HepG2 (cell line): ENCODE results near the gene DTNB. TPM values are rescaled to one million over a fixed set of nuclear protein-coding genes. Genes with fewer than 3 reads are reported as not detected.

Source experiments
- ATAC-seq: fragments of 200-7000 bp; cut with Tn5 transposase; 3 replicates; pipeline ENCODE4 v1.9.1; 2020; ENCODE audit warnings: mild to moderate bottlenecking, moderate library complexity
- BruUV-seq: library from RNA; stranded (reverse); fragments of 400-500 nt; replicated peaks from 2 replicates; lab custom pipeline; 2021; lab: Mats Ljungman, UMichigan
- CTCF ChIA-PET: fragments of 300-600 bp; formaldehyde crosslinking; extraction: SDS; loops from one replicate; lab custom pipeline; 2021; ENCODE audit warnings: low total read pairs, inconsistent platforms, low intra/inter-chr PET ratio; lab: Yijun Ruan, JAX
- POLR2A ChIA-PET: fragments of 350-600 bp; sonication (Branson Sonifier 250); formaldehyde crosslinking; loops from one replicate; lab custom pipeline; 2020; ENCODE audit warnings: antibody characterized with exemption, inconsistent platforms; lab: Yijun Ruan, JAX
- DNase-seq: peaks from one replicate; pipeline ENCODE4 v3.0.0-alpha.2; 2015; ENCODE audit warnings: low spot score
- FAIRE-seq: peaks from 3 replicates; lab custom pipeline; 2011; peaks lifted over from hg19 to GRCh38; lab: Jason Lieb, UNC
- H2AFZ ChIP-seq: one replicate; pipeline ENCODE4 v1.6.1; 2011; ENCODE audit warnings: low read length, inconsistent platforms
- H3K27ac ChIP-seq: fragments of 300-600 bp; 3 replicates; pipeline ENCODE4 v1.8.0; 2011; ENCODE audit warnings: mixed run types, mild to moderate bottlenecking, mixed read lengths, low read length, inconsistent platforms; ENCODE audit not compliant: insufficient read depth; ENCODE audit errors: extremely low read length
- H3K27me3 ChIP-seq, 2 experiments: fragments of 200-600 bp in 1 of 2; 2 replicates in 1 of 2; 3 replicates in 1 of 2; pipeline versions ENCODE4 v1.6.0 to v1.8.0; 2011; ENCODE audit warnings: low read length in 2 of 2, mild to moderate bottlenecking in 2 of 2, moderate library complexity in 2 of 2, inconsistent platforms in 1 of 2; ENCODE audit not compliant: insufficient read depth in 2 of 2, control insufficient read depth in 1 of 2
- H3K36me3 ChIP-seq, 2 experiments: fragments of 200-600 bp in 1 of 2; replicated peaks in 1 of 2; 2 replicates in 1 of 2; 3 replicates in 1 of 2; pipeline versions ENCODE4 v1.5.1 to v1.8.0; 2011; ENCODE audit warnings: low read length in 2 of 2, inconsistent platforms in 1 of 2; ENCODE audit not compliant: insufficient read depth in 2 of 2, control insufficient read depth in 1 of 2
- H3K4me1 ChIP-seq: 2 replicates; pipeline ENCODE4 v1.5.1; 2012; ENCODE audit warnings: low read length, inconsistent platforms; ENCODE audit not compliant: insufficient read depth
- H3K4me2 ChIP-seq: 2 replicates; pipeline ENCODE4 v1.6.0; 2011; ENCODE audit warnings: low read depth, low read length, inconsistent platforms
- H3K4me3 ChIP-seq, 3 experiments: fragments of 200-600 bp in 1 of 3; sonication (generic), shearing (Covaris generic) in 1 of 3; replicated peaks in 1 of 3; 2 replicates each; pipeline ENCODE4 v1.5.1; 2011 to 2016; ENCODE audit warnings: low read length in 3 of 3, inconsistent platforms in 2 of 3, low read depth in 2 of 3, mild to moderate bottlenecking in 2 of 3, control low read depth in 1 of 3, mixed read lengths in 1 of 3; ENCODE audit not compliant: insufficient read depth in 1 of 3
- H3K79me2 ChIP-seq: one replicate; pipeline ENCODE4 v1.6.1; 2011; ENCODE audit warnings: low read length, inconsistent platforms; ENCODE audit not compliant: insufficient read depth
- H3K9ac ChIP-seq: 2 replicates; pipeline ENCODE4 v1.6.0; 2011; ENCODE audit warnings: mild to moderate bottlenecking, low read depth, low read length, inconsistent platforms; ENCODE audit not compliant: insufficient read depth
- H3K9me3 ChIP-seq: 2 replicates; pipeline ENCODE4 v1.5.1; 2012; ENCODE audit warnings: mild to moderate bottlenecking, low read length
- H4K20me1 ChIP-seq: 2 replicates; pipeline ENCODE4 v1.6.0; 2011; ENCODE audit warnings: inconsistent platforms, mild to moderate bottlenecking, low read length, moderate library complexity; ENCODE audit not compliant: insufficient read depth
- GATAD1 ChIP-seq: IDR thresholded peaks from 2 replicates; pipeline ENCODE4 v1.6.1; 2016; ENCODE audit warnings: missing genetic modification reagents, missing compliant biosample characterization
- HMGXB3 ChIP-seq: sonication (generic); formaldehyde crosslinking; IDR thresholded peaks from 2 replicates; pipeline ENCODE4 v1.4.0; 2020; ENCODE audit warnings: missing genetic modification reagents, borderline replicate concordance
- NR2C2 ChIP-seq: sonication (generic); formaldehyde crosslinking; IDR thresholded peaks from 2 replicates; pipeline ENCODE4 v1.4.0; 2020; ENCODE audit warnings: missing genetic modification reagents, mild to moderate bottlenecking, moderate library complexity, borderline replicate concordance
- PRPF4 ChIP-seq: fragments of 200-400 bp; formaldehyde crosslinking; IDR thresholded peaks from 2 replicates; pipeline ENCODE4 v1.6.1; 2016; ENCODE audit warnings: low read length, low read depth; ENCODE audit not compliant: poor library complexity, severe bottlenecking
- RERE ChIP-seq: IDR thresholded peaks from 2 replicates; pipeline ENCODE4 v1.6.1; 2016; ENCODE audit warnings: low read depth, missing genetic modification reagents, missing compliant biosample characterization
- SAFB2 ChIP-seq: sonication (generic); formaldehyde crosslinking; IDR thresholded peaks from 2 replicates; pipeline ENCODE4 v1.5.1; 2020; ENCODE audit warnings: missing genetic modification reagents, low read depth, mild to moderate bottlenecking, borderline replicate concordance
- SIX4 ChIP-seq: sonication (generic); formaldehyde crosslinking; IDR thresholded peaks from 2 replicates; pipeline ENCODE4 v1.4.0; 2020; ENCODE audit warnings: missing genetic modification reagents
- SMARCE1 ChIP-seq: fragments of 450-650 bp; IDR thresholded peaks from 2 replicates; pipeline ENCODE4 v1.6.1; 2017; ENCODE audit warnings: borderline replicate concordance
- SP140L ChIP-seq: sonication (generic); formaldehyde crosslinking; IDR thresholded peaks from 2 replicates; pipeline ENCODE4 v1.4.0; 2020; ENCODE audit warnings: missing genetic modification reagents, borderline replicate concordance
- ZNF597 ChIP-seq: sonication (generic); formaldehyde crosslinking; IDR thresholded peaks from 2 replicates; pipeline ENCODE4 v1.5.0; 2020; ENCODE audit warnings: missing genetic modification reagents
- ZNF746 ChIP-seq: sonication (generic); formaldehyde crosslinking; IDR thresholded peaks from 2 replicates; pipeline ENCODE4 v1.8.0; 2022; ENCODE audit warnings: mild to moderate bottlenecking, missing genetic modification reagents
- ZSCAN31 ChIP-seq: sonication (generic); formaldehyde crosslinking; IDR thresholded peaks from 2 replicates; pipeline ENCODE4 v1.5.0; 2020; ENCODE audit warnings: low read depth, mild to moderate bottlenecking, missing genetic modification reagents
- WGBS: methylation state at CpG from one replicate; pipeline ENCODE4 v1.1.6; 2017; ENCODE audit warnings: low lambda C conversion rate; 5-methylcytosine and 5-hydroxymethylcytosine counted together
- in situ Hi-C: cut with HindIII; loops from 2 replicates; pipeline ENCODE4 v1.10.0; 2017; ENCODE audit warnings: low pct_unique_long_range_greater_than_20kb; ENCODE audit not compliant: extremely low pct_ligation_motif_present
- intact Hi-C: fragments of 100-400 bp; cut with micrococcal nuclease; formaldehyde crosslinking; loops from one replicate; pipeline ENCODE4 v1.10.0; 2022; ENCODE audit not compliant: unreplicated experiment
- polyA plus RNA-seq, 8 experiments: library from polyadenylated mRNA; depleted of rRNA in 3 of 8; stranded (reverse) in 7 of 8; unstranded in 1 of 8; fragments of >200 nt; fragmentation: Illumina TruSeq in 4 of 8; extraction: Trizol in 4 of 8; gene quantifications; 2 replicates each; pipeline versions ENCODE4 v1.2.1 to v1.2.3, GENCODE V29; 2011 to 2016; ENCODE audit warnings: low read depth in 4 of 8, missing spikeins in 1 of 8, mixed read lengths in 1 of 8; ENCODE audit not compliant: insufficient read depth in 1 of 8
- total RNA-seq, 5 experiments: library from RNA; depleted of rRNA; stranded (reverse); fragments of >200 nt; fragmentation: Illumina TruSeq; extraction: Trizol; gene quantifications; 2 replicates each; pipeline ENCODE4 v1.2.3, GENCODE V29; 2016; ENCODE audit warnings: low read depth in 1 of 5

DTNB gene
- total and polyA plus RNA-seq, 2 of the 13 experiments (the other 11 are each of a cell fraction or from before 2014, with no cell fraction given) = 14.4 to 23.9 TPM

GRCh38 chr2:25437881-25438662 is 235.3 kb downstream of the DTNB start:
- H3K4me1 ChIP-seq = no peaks in the 10 kb centered on the region
- no TSS peak for BruUV-seq
- H2AFZ ChIP-seq = no peak overlapping the region
- CTCF ChIA-PET = no interaction called here
- no peaks in the 10 kb centered on the region for H3K9me3 ChIP-seq
- POLR2A ChIA-PET = no interaction called here
- no peaks in the 10 kb centered on the region for H3K27me3 ChIP-seq
- no peak overlapping the region for H3K9ac ChIP-seq
- WGBS = 97% methylated on average over 4 of the region's 4 CpGs
- intact Hi-C loops (no loop called here), in situ Hi-C loops (no loop called here)
- no peak overlapping the region for H3K4me3 ChIP-seq
- ATAC-seq (no peak), DNase-seq (no peak), FAIRE-seq (no peak)
- H3K36me3 ChIP-seq = no peaks in the 10 kb centered on the region; a peak in 2 of 5 replicates
- H3K4me2 ChIP-seq = no peak overlapping the region
- H4K20me1 ChIP-seq = no peaks in the 10 kb centered on the region
- H3K27ac ChIP-seq = no peak overlapping the region
- no peaks in the 10 kb centered on the region for H3K79me2 ChIP-seq
- TF ChIP-seq ZNF746 (CRISPR knock-in tag) = no peak
- TF ChIP-seq SMARCE1 = no peak
- no peak for TF ChIP-seq ZSCAN31 (CRISPR knock-in tag)
- no peak for TF ChIP-seq SP140L (CRISPR knock-in tag)
- no peak for TF ChIP-seq PRPF4
- no peak for TF ChIP-seq ZNF597 (CRISPR knock-in tag)
- TF ChIP-seq RERE = no peak
- no peak for TF ChIP-seq HMGXB3 (CRISPR knock-in tag)
- no peak for TF ChIP-seq SIX4 (CRISPR knock-in tag)
- no peak for TF ChIP-seq NR2C2 (CRISPR knock-in tag)
- no peak for TF ChIP-seq SAFB2 (CRISPR knock-in tag)
- TF ChIP-seq GATAD1 (CRISPR knock-in tag) = no peak
